Fibroblast of gingiva (primary cell): ENCODE data around the gene CDCA5.
A peak's percentile ranks its signal among the peaks of the same experiment; 100 is the strongest.

Source experiments
- DNase-seq: peaks from one replicate; pipeline ENCODE4 v3.0.0-alpha.2; 2011; ENCODE audit warnings: low read depth

CDCA5 gene

GRCh38 chr11:65107078-65107477 is 23.2 kb upstream of the CDCA5 start:
- no peak for DNase-seq

GRCh38 chr11:65104628-65105027 is 20.8 kb upstream of the CDCA5 start:
- peak; percentile 36 for DNase-seq

- DNase-seq: no peak
These were observed 19.6 kb upstream of the CDCA5 start for GRCh38 chr11:65103476-65103875.

GRCh38 chr11:65102142-65103095 is 18.6 kb upstream of the CDCA5 start:
- peak; percentile 33 for DNase-seq

- no peak for DNase-seq
These were observed 17.0 kb upstream of the CDCA5 start for GRCh38 chr11:65100674-65101350.

- no peak for DNase-seq
These were observed 13.1 kb upstream of the CDCA5 start for GRCh38 chr11:65096926-65097325.

- DNase-seq: peak; percentile 88
These were observed 12.3 kb upstream of the CDCA5 start, which contains the start of gene VPS51 for GRCh38 chr11:65095974-65096806. Gene VPS51 (plus strand): TSS chr11:65096214. CDS start chr11:65096251, 37 bp downstream.

- DNase-seq: no peak
These were observed 11.6 kb upstream of the CDCA5 start for GRCh38 chr11:65095427-65095826.

GRCh38 chr11:65090628-65091027 is 6.8 kb upstream of the CDCA5 start:
- no peak for DNase-seq

GRCh38 chr11:65089621-65090020 is 5.8 kb upstream of the CDCA5 start:
- DNase-seq: no peak

- no peak for DNase-seq
These were observed 4.0 kb upstream of the CDCA5 start for GRCh38 chr11:65087827-65088226.

- DNase-seq: no peak
These were observed 3.4 kb upstream of the CDCA5 start for GRCh38 chr11:65087216-65087615.

- no peak for DNase-seq
These were observed 3.0 kb upstream of the CDCA5 start for GRCh38 chr11:65086809-65087208.

- DNase-seq: no peak
These were observed 1.6 kb upstream of the CDCA5 start for GRCh38 chr11:65085446-65085845.

- no peak for DNase-seq
These were observed 947 bp upstream of the CDCA5 start for GRCh38 chr11:65084598-65085375.

- no peak for DNase-seq
These were observed 556 bp downstream of the CDCA5 start for GRCh38 chr11:65083134-65083833.

- no peak for DNase-seq
These were observed 5.0 kb downstream of the CDCA5 start for GRCh38 chr11:65078786-65079342.

- no peak for DNase-seq
These were observed 5.7 kb downstream of the CDCA5 start for GRCh38 chr11:65078151-65078550.

- no peak for DNase-seq
These were observed 6.4 kb downstream of the CDCA5 start for GRCh38 chr11:65077451-65077850.

GRCh38 chr11:65072631-65072966 is 11.2 kb downstream of the CDCA5 start:
- DNase-seq: no peak
